ENCODE data around the gene CARD16. TPM values are rescaled to one million over a fixed set of nuclear protein-coding genes. Genes with fewer than 3 reads are reported as not detected.
"Not testable (repeated sequence)": the region's sequence is repeated elsewhere in the genome, so short reads cannot be mapped to it uniquely, and the experiment has no call there.

CARD16 gene
- total and polyA plus RNA-seq, 4 experiments from 2014 or later, result 56.1 to 219 (median 125) TPM

DNA sequence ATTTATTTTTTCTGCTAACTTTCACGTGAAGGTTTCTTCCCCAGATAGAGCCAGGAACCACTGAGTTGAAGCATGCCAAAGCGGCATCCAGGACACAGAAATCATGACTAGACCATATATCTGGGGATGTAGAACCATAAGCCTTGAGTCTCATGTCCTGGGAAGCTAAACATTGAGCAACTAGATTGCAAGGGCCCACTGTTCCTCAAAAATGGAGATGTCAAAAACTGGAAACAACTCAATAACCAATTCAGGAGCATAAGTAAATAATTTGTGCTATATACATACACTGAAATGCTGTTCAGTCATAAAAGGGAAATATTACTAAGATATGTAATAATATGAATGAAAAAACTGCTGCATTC, 29.0 kb upstream of the CARD16 start:
- no peaks in the 10 kb centered on the region for H3K9me3 ChIP-seq (ENCODE audit: control insufficient read depth in 1 of 2, low read length in 2 of 2)
- Mint-ChIP-seq H3K27me3 (peaks cover 3 to 4% of the 10 kb centered on the region in 2 donors), H3K27ac (no peak overlapping the region), H3K4me1 (peaks cover 16 to 22% (median 20%) of the 10 kb centered on the region in 4 donors), H3K9me3 (peaks cover 0 to 3% (median 0%) of the 10 kb centered on the region in 8 donors), H3K4me3 (no peak overlapping the region), H3K36me3 (peaks cover 2 to 5% of the 10 kb centered on the region in 2 donors)
- H3K36me3 ChIP-seq (ENCODE audit: insufficient read depth, low read length), result no peaks in the 10 kb centered on the region
- DNase-seq, result no peak
- H3K4me3 ChIP-seq (ENCODE audit: low read length in 2 of 2), result no peak overlapping the region
- H3K27ac ChIP-seq (ENCODE audit: low read depth, low read length), result no peak overlapping the region
- peaks cover 12% of the 10 kb centered on the region for H3K4me1 ChIP-seq (ENCODE audit: insufficient read depth, low read length)
- H3K27me3 ChIP-seq (ENCODE audit: insufficient read depth, low read length), result no peaks in the 10 kb centered on the region
- CTCF ChIA-PET (ENCODE audit: partially characterized antibody), result no interaction called here
- intact Hi-C loops (cut with micrococcal nuclease), result no loop called here
- POLR2A ChIA-PET (ENCODE audit: partially characterized antibody), result no interaction called here

- POLR2A ChIA-PET (ENCODE audit: partially characterized antibody), result no interaction called here
- Mint-ChIP-seq H3K4me1 (peaks cover 21 to 27% (median 25%) of the 10 kb centered on the region in 4 donors), H3K36me3 (peaks cover 7 to 10% of the 10 kb centered on the region in 2 donors), H3K9me3 (peaks cover 0 to 3% (median 0%) of the 10 kb centered on the region in 8 donors), H3K27me3 (peaks cover 3 to 4% of the 10 kb centered on the region in 2 donors), H3K27ac (no peak overlapping the region), H3K4me3 (no peak overlapping the region)
- H3K27ac ChIP-seq (ENCODE audit: low read depth, low read length), result no peak overlapping the region
- CTCF ChIA-PET (ENCODE audit: partially characterized antibody), result no interaction called here
- no peak overlapping the region for H3K4me3 ChIP-seq (ENCODE audit: low read length in 2 of 2)
- no peaks in the 10 kb centered on the region for H3K9me3 ChIP-seq (ENCODE audit: control insufficient read depth in 1 of 2, low read length in 2 of 2)
- H3K27me3 ChIP-seq (ENCODE audit: insufficient read depth, low read length), result no peaks in the 10 kb centered on the region
- intact Hi-C loops (cut with micrococcal nuclease), result no loop called here
- H3K4me1 ChIP-seq (ENCODE audit: insufficient read depth, low read length), result peaks cover 17% of the 10 kb centered on the region
- H3K36me3 ChIP-seq (ENCODE audit: insufficient read depth, low read length), result no peaks in the 10 kb centered on the region
- DNase-seq, result no peak
These were observed 28.5 kb upstream of the CARD16 start for GRCh38 chr11:105073456-105074165.

GRCh38 chr11:105072080-105072479, 26.9 kb upstream of the CARD16 start:
- Mint-ChIP-seq H3K36me3 (peaks cover 15% of the 10 kb centered on the region in 2 donors), H3K4me1 (peaks cover 25 to 36% (median 31%) of the 10 kb centered on the region in 4 donors)
- H3K4me3 ChIP-seq (ENCODE audit: low read length in 2 of 2); CTCF ChIA-PET (ENCODE audit: partially characterized antibody); DNase-seq; H3K27ac ChIP-seq (ENCODE audit: low read depth, low read length); H3K9me3 ChIP-seq (ENCODE audit: control insufficient read depth in 1 of 2, low read length in 2 of 2); POLR2A ChIA-PET (ENCODE audit: partially characterized antibody); H3K36me3 ChIP-seq (ENCODE audit: insufficient read depth, low read length); intact Hi-C loops (cut with micrococcal nuclease); H3K27me3 Mint-ChIP-seq; H3K27ac Mint-ChIP-seq; H3K9me3 Mint-ChIP-seq; H3K27me3 ChIP-seq (ENCODE audit: insufficient read depth, low read length); H3K4me3 Mint-ChIP-seq: not testable (repeated sequence)
- H3K4me1 ChIP-seq (ENCODE audit: insufficient read depth, low read length), result peaks cover 32% of the 10 kb centered on the region

GRCh38 chr11:105071089-105071732, 26.1 kb upstream of the CARD16 start:
- DNase-seq, result peak; percentile 37 to 67 (median 57)
- Histone ChIP-seq H3K9me3 (ENCODE audit: control insufficient read depth in 1 of 2, low read length in 2 of 2) (no peaks in the 10 kb centered on the region), H3K4me1 (ENCODE audit: insufficient read depth, low read length) (peaks cover 39% of the 10 kb centered on the region), H3K4me3 (ENCODE audit: low read length in 2 of 2) (peak overlapping the region; percentile 55 to 79), H3K27me3 (ENCODE audit: insufficient read depth, low read length) (no peaks in the 10 kb centered on the region), H3K36me3 (ENCODE audit: insufficient read depth, low read length) (no peaks in the 10 kb centered on the region), H3K27ac (ENCODE audit: low read depth, low read length) (peak overlapping the region; percentile 69)
- peaks cover 29 to 44% (median 36%) of the 10 kb centered on the region in 4 donors for H3K4me1 Mint-ChIP-seq
- intact Hi-C loops (cut with micrococcal nuclease), result loop anchor here (1.0 to 2.0 kb wide), 2 partner anchors 26 to 27 kb away; partner anchors contain the start of gene CARD16
- ChIA-PET CTCF (ENCODE audit: partially characterized antibody) (interaction anchor here (0.6 to 0.9 kb wide), 3 partner anchors 11 to 113 kb away, joined by 3 read pairs; no protein-coding TSS in a partner anchor), POLR2A (ENCODE audit: partially characterized antibody) (interaction anchor here (0.7 to 1.0 kb wide), 3 partner anchors 29 to 36 kb away, joined by 3 to 4 read pairs (median 4); partner anchors contain the start of gene CASP1)
- H3K4me3 Mint-ChIP-seq, result peak overlapping the region; percentile 91 to 100 (median 96)
- no peaks in the 10 kb centered on the region for H3K9me3 Mint-ChIP-seq
- peaks cover 0 to 1% of the 10 kb centered on the region in 2 donors for H3K27me3 Mint-ChIP-seq
- H3K27ac Mint-ChIP-seq, result peak overlapping the region; percentile 81 to 98 (median 95)
- peaks cover 15 to 22% of the 10 kb centered on the region in 2 donors for H3K36me3 Mint-ChIP-seq

DNA sequence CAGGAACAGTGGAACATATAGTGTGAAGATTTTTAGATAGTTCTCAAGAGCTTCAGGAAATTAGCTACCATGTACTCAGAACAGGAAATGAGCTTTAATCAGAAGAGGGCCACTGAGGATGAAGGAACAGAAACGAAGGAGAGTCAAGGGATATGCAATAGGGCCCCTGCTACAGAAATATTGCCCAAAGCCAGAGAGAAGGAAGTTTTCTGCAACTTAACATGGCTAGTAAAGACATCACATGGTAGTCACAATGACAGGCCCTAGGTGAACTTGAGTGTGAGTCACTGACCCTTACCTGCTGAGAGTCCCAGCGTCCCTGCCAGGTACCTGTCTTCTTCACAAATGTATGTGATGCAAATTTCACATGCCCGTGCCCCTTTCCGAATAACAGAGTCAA, 25.2 kb upstream of the CARD16 start:
- intact Hi-C loops (cut with micrococcal nuclease), result loop anchor here (2.0 kb wide), 1 partner anchor 26 kb away; the partner anchor contains the start of gene CARD16
- DNase-seq, result peak in 4 of 5 donors; percentile 7 to 24 (median 16)
- Mint-ChIP-seq H3K36me3 (peaks cover 22 to 31% of the 10 kb centered on the region in 2 donors), H3K4me3 (peak overlapping the region; percentile 91 to 100 (median 96)), H3K9me3 (no peaks in the 10 kb centered on the region), H3K27ac (peak overlapping the region; percentile 81 to 98 (median 95)), H3K4me1 (peaks cover 30 to 53% (median 37%) of the 10 kb centered on the region in 4 donors), H3K27me3 (peaks cover 0 to 1% of the 10 kb centered on the region in 2 donors)
- no peaks in the 10 kb centered on the region for H3K27me3 ChIP-seq (ENCODE audit: insufficient read depth, low read length)
- ChIA-PET POLR2A (ENCODE audit: partially characterized antibody) (interaction anchor here (0.5 to 1.0 kb wide), 4 partner anchors 30 to 459 kb away, joined by 3 to 4 read pairs (median 3); no protein-coding TSS in a partner anchor), CTCF (ENCODE audit: partially characterized antibody) (interaction anchor here (1.0 to 2.1 kb wide), 2 partner anchors 101 to 124 kb away, joined by 3 to 5 read pairs; partner anchors contain the start of gene CASP4)
- no peaks in the 10 kb centered on the region for H3K9me3 ChIP-seq (ENCODE audit: control insufficient read depth in 1 of 2, low read length in 2 of 2)
- peaks cover 4% of the 10 kb centered on the region for H3K36me3 ChIP-seq (ENCODE audit: insufficient read depth, low read length)
- peaks cover 48% of the 10 kb centered on the region for H3K4me1 ChIP-seq (ENCODE audit: insufficient read depth, low read length)
- H3K4me3 ChIP-seq (ENCODE audit: low read length in 2 of 2), result peak overlapping the region; percentile 55 to 79
- peak overlapping the region; percentile 69 for H3K27ac ChIP-seq (ENCODE audit: low read depth, low read length)

DNA sequence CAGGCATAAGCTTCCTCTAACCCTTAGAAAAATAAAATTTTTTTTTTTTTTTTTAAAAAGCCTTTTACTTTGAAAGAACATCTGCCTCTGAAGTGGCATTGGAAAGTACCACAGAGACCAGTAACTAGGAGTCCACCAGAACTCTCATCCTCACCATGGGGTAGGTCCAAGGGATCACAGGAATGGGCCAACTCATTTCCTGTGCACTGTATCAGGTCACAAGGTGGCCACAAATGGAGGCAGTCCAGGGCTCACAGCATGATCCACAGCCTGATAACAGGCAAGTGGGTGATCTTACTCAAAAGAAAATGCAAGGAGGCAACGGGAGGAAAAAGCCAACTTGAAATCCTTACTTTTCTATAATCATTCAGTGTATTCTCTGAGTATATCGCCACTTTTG, 24.6 kb upstream of the CARD16 start:
- not testable (repeated sequence) for H3K36me3 ChIP-seq (ENCODE audit: insufficient read depth, low read length); H3K27me3 Mint-ChIP-seq; H3K9me3 Mint-ChIP-seq; H3K9me3 ChIP-seq (ENCODE audit: control insufficient read depth in 1 of 2, low read length in 2 of 2); DNase-seq; H3K27me3 ChIP-seq (ENCODE audit: insufficient read depth, low read length)
- ChIA-PET POLR2A (ENCODE audit: partially characterized antibody) (interaction anchor here (0.6 to 1.0 kb wide), 3 partner anchors 31 to 173 kb away, joined by 3 to 4 read pairs (median 3); no protein-coding TSS in a partner anchor), CTCF (ENCODE audit: partially characterized antibody) (interaction anchor here (1.0 to 2.1 kb wide), 2 partner anchors 101 to 123 kb away, joined by 3 to 5 read pairs; partner anchors contain the start of gene CASP4)
- Histone ChIP-seq H3K4me3 (ENCODE audit: low read length in 2 of 2) (peak overlapping the region; percentile 55 to 79), H3K4me1 (ENCODE audit: insufficient read depth, low read length) (peaks cover 53% of the 10 kb centered on the region), H3K27ac (ENCODE audit: low read depth, low read length) (peak overlapping the region; percentile 69)
- Mint-ChIP-seq H3K36me3 (peaks cover 26 to 36% of the 10 kb centered on the region in 2 donors), H3K27ac (peak overlapping the region in 2 of 7 donors; percentile 81 to 95), H3K4me3 (peak overlapping the region; percentile 91 to 100 (median 96)), H3K4me1 (peaks cover 30 to 57% (median 38%) of the 10 kb centered on the region in 4 donors)
- intact Hi-C loops (cut with micrococcal nuclease), result loop anchor here (2.0 to 5.0 kb wide), 2 partner anchors 25 to 37 kb away; partner anchors contain the start of gene CARD16
